ENCODE results near the gene B4GAT1. TPM values are rescaled to one million over a fixed set of nuclear protein-coding genes. Genes with fewer than 3 reads are reported as not detected.
"Not testable (repeated sequence)": the region's sequence is repeated elsewhere in the genome, so short reads cannot be mapped to it uniquely, and the experiment has no call there.

B4GAT1 gene
- total RNA-seq, 1 donor from 2014 or later, result 52.9 TPM

DNA sequence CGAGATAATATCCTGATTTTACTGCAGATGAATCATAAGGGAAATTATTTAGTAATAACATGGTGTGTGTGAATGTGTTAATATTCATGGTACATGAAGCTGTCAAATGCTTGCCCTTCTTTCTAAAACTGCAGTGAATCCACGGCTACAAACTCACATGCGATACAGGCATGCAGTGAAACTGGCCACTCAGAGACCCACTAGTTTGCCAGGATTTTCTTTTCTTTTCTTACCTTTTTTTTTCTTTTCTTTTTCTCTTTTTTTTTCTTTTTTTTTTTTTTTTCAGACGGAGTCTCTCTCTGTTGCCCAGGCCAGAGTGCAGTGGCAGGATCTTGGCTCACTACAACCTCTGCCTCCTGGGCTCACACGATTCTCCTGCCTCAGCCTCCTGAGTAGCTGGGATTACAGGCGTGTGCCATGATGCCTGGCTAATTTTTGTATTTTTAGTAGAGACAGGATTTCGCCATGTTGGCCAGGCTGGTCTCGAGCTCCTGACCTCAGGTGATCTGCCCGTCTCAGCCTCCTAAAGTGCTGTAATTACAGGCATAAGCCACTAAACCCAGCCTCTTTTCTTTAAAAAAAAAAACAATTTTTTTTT is 26.4 kb upstream of the B4GAT1 start:
- H3K9me3 ChIP-seq (replicated peaks); DNase-seq; H3K36me3 ChIP-seq; intact Hi-C loops (cut with micrococcal nuclease): not testable (repeated sequence)
- H3K4me1 ChIP-seq, result peaks cover 48% of the 10 kb centered on the region
- H3K27ac ChIP-seq (replicated peaks), result peak overlapping the region; percentile 95
- peak overlapping the region; percentile 4 for H3K4me3 ChIP-seq
- H3K27me3 ChIP-seq (ENCODE audit: low read depth), result peaks cover 54% of the 10 kb centered on the region

DNA sequence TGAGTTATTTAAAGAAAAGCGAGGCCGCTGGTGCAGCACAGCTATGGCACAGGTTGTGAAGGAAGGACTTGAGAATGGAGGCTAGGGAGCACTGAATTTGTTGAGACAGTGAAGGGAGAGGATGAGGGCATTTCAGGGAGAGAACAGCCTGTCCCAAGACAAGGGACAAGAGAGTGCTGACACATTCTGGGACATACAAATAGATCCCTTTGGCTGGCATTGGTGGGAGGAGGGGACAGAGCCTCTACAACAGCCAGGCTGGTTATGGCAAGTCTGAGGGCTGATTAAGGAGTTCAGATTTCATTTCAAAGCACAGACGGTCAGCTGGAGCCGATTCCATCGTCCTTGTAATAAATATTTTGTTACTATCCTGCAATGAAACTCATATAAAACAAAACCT is 25.8 kb upstream of the B4GAT1 start:
- Histone ChIP-seq H3K27me3 (ENCODE audit: low read depth) (peaks cover 54% of the 10 kb centered on the region), H3K36me3 (no peaks in the 10 kb centered on the region)
- TF ChIP-seq, protein P1, sequence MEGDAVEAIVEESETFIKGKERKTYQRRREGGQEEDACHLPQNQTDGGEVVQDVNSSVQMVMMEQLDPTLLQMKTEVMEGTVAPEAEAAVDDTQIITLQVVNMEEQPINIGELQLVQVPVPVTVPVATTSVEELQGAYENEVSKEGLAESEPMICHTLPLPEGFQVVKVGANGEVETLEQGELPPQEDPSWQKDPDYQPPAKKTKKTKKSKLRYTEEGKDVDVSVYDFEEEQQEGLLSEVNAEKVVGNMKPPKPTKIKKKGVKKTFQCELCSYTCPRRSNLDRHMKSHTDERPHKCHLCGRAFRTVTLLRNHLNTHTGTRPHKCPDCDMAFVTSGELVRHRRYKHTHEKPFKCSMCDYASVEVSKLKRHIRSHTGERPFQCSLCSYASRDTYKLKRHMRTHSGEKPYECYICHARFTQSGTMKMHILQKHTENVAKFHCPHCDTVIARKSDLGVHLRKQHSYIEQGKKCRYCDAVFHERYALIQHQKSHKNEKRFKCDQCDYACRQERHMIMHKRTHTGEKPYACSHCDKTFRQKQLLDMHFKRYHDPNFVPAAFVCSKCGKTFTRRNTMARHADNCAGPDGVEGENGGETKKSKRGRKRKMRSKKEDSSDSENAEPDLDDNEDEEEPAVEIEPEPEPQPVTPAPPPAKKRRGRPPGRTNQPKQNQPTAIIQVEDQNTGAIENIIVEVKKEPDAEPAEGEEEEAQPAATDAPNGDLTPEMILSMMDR (IDR thresholded peaks at IDR 0.05; ENCODE audit: borderline replicate concordance), result no peak

DNA sequence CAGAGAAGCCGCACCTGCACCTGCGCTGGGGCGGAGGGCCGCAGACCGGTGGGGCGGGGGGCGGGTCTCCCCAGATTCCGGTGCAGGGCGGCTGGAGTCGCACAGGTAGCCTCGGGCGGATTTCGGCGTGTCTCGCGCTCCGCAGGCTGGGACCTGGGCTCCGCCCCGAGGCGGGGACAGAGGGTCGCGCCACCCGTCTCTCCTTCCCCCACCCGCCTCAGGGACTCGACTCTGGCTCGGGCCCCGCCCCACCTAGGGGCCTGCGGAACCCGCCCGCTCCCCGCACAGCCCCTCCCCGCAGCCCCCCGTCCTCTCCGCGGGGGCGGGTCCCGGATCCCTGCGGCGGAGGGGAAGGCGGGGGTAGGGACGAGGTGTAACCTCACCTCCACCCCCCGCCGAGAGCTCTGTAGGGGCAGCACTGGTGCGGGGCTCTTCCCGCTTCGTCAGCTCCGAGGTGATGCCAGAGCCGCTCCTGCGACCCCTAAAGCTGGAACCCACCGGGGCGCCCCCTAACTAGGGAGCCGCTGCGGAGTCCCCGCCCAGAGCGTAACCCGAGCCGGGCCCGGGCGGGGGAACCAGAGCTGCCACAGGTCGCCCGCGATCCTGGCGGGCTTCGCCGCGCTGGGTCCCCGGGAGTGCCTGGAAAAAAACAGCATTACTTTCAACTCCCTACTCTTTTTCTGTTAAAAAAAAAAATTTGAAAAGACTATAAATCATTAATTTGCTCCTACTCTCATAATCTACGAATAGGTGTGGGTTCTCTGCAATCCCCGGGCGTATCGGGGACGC is 24.4 kb upstream of the B4GAT1 start, which contains the start of gene SLC29A2:
TSS of gene SLC29A2 (minus strand) at position 134 of the 789 bp plus-strand sequence. CDS start 169 bp downstream, outside the sequence.
- intact Hi-C loops (cut with micrococcal nuclease), result no loop called here
- Histone ChIP-seq H3K27ac (replicated peaks) (peak within 1 kb of the TSS; percentile 95), H3K36me3 (peaks cover 8% of the 10 kb centered on the region), H3K4me1 (peaks cover 48% of the 10 kb centered on the region), H3K4me3 (peak within 1 kb of the TSS; percentile 86), H3K9me3 (replicated peaks) (no peaks in the 10 kb centered on the region), H3K27me3 (ENCODE audit: low read depth) (peaks cover 54% of the 10 kb centered on the region)
- TF ChIP-seq, protein P1 (IDR thresholded peaks at IDR 0.05; ENCODE audit: borderline replicate concordance), result no peak
- DNase-seq, result peak; percentile 73

More for the DNA sequence above, 25.8 kb upstream of the B4GAT1 start:
- Histone ChIP-seq H3K4me1 (peaks cover 48% of the 10 kb centered on the region), H3K4me3 (peak overlapping the region; percentile 86), H3K9me3 (replicated peaks) (no peaks in the 10 kb centered on the region), H3K27ac (replicated peaks) (peak overlapping the region; percentile 95)
- peak; percentile 50 for DNase-seq
- intact Hi-C loops (cut with micrococcal nuclease), result no loop called here

DNA sequence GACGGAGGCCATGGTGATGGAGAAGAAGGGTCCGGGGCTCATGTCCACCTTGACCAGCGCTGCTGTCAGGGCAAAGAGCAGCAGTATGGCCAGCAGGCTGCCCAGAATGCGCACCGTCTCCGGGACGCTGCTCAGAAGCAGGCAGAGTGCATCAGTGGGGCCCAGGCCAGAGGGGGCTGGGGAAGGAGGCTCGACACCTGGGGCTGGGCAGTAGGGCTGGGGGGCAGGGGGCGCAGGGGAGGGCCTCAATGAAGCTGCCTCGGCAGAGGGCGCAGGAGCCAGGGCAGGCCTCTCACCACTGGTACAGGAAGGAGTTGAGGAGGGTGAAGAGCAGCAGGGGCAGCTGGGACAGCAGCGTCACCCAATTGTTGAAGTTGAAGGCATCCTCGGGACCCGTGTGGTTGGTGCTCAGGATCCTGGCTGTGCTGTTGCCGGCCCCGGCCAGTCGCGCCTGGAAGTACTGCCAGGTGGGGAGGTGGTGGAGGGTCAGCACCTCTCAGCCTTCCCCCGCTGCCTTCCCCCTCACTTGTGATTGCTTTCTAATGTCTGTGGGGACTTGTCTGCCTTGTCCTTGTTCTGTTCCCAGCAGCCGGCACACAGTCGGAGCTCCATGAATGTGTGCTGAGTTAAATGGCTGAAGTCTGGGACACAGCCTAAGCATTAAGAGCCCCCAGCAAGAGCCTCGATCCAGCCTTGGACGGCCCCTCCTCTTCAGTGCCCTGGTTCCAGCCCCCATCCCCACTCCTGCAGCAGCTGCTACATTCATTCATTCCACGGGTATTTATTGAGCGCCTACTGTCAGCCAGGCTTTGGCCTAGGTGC is 21.9 kb upstream of the B4GAT1 start:
- Histone ChIP-seq H3K4me1 (peaks cover 48% of the 10 kb centered on the region), H3K27ac (replicated peaks) (peak overlapping the region; percentile 95), H3K9me3 (replicated peaks) (no peaks in the 10 kb centered on the region), H3K4me3 (peak overlapping the region; percentile 86), H3K27me3 (ENCODE audit: low read depth) (peaks cover 36% of the 10 kb centered on the region), H3K36me3 (peaks cover 8% of the 10 kb centered on the region)
- intact Hi-C loops (cut with micrococcal nuclease), result no loop called here
- TF ChIP-seq, protein P1 (IDR thresholded peaks at IDR 0.05; ENCODE audit: borderline replicate concordance), result no peak
- no peak for DNase-seq

DNA sequence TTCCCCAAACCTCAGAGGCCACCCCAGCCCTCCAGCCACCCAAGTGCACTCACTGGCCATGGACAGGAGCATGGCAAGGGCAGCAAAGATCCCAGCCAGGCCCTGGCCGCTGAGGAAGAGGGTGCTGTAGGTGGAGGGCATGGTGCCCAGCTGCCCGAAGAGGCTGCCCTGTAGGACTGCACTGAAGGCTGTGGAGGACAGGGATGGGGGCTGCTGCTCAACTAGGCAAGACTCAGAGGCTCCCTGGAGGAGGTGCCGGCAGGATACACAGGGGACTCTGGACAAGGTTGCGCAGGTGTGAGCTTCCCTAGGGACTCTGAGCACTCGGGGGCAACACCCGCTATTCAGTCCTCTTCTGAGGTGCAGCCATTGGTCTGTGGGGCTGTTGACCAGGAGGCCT is 21.1 kb upstream of the B4GAT1 start:
- TF ChIP-seq, protein P1 (IDR thresholded peaks at IDR 0.05; ENCODE audit: borderline replicate concordance), result no peak
- intact Hi-C loops (cut with micrococcal nuclease), result no loop called here
- Histone ChIP-seq H3K27me3 (ENCODE audit: low read depth) (peaks cover 28% of the 10 kb centered on the region), H3K36me3 (peaks cover 8% of the 10 kb centered on the region), H3K4me1 (peaks cover 48% of the 10 kb centered on the region), H3K4me3 (no peak overlapping the region), H3K27ac (replicated peaks) (no peak overlapping the region), H3K9me3 (replicated peaks) (no peaks in the 10 kb centered on the region)
- DNase-seq, result no peak

Measured in left ventricle myocardium inferior (tissue), 1 donor.